ENCODE results near the gene SLC37A1. TPM values are rescaled to one million over a fixed set of nuclear protein-coding genes. Genes with fewer than 3 reads are reported as not detected.

SLC37A1 gene
- total and polyA plus RNA-seq, 9 of the 15 experiments (the other 6 are each of a cell fraction or from before 2014, with no cell fraction given), result 0.06 to 3.4 (median 0.40) TPM

GRCh38 chr21:42607525-42608102, 94.0 kb downstream of the SLC37A1 start:
- no peak overlapping the region for H3K9ac ChIP-seq (ENCODE audit: insufficient read depth in 1 of 2, low read depth in 2 of 2, low read length in 2 of 2)
- ATAC-seq, result no peak
- DNase-seq (ENCODE audit: extremely low read depth in 1 of 4, low spot score in 3 of 4), result no peak
- ChIA-PET CTCF (ENCODE audit: low intra/inter-chr PET ratio) (no interaction called here), POLR2A (interaction anchor here (0.6 kb wide), 2 partner anchors 10 to 43 kb away, joined by 3 read pairs; no protein-coding TSS in a partner anchor)
- intact Hi-C loops (cut with micrococcal nuclease), result no loop called here
- BruUV-seq (replicated peaks), result no TSS peak
- H3K4me1 ChIP-seq (replicated peaks in 1 of 2; ENCODE audit: control insufficient read depth in 2 of 2, insufficient read depth in 2 of 2, low read length in 2 of 2), result no peaks in the 10 kb centered on the region
- H3K27me3 ChIP-seq (ENCODE audit: control insufficient read depth in 2 of 2, insufficient read depth in 2 of 2, low read length in 2 of 2), result peaks cover 15 to 16% of the 10 kb centered on the region in 2 experiments; a peak in 4 of 5 replicates
- no peaks in the 10 kb centered on the region for H3K79me2 ChIP-seq (ENCODE audit: control insufficient read depth, insufficient read depth, low read length)
- H3K9me1 ChIP-seq (ENCODE audit: control insufficient read depth, insufficient read depth, low read length), result no peaks in the 10 kb centered on the region
- no peak overlapping the region for H2AFZ ChIP-seq (ENCODE audit: low read depth, low read length)
- 0% methylated on average over 5 of the region's 5 CpGs for WGBS (ENCODE audit: insufficient coverage, low coverage, missing lambda C conversion rate)
- H3K9me3 ChIP-seq (replicated peaks; ENCODE audit: control insufficient read depth, insufficient read depth, low read depth, low read length), result peaks cover 4% of the 10 kb centered on the region; the same call in 1 of the 2 replicates
- no peak overlapping the region for H3K27ac ChIP-seq (ENCODE audit: extremely low read depth, low read depth, low read length)
- H3K4me2 ChIP-seq (ENCODE audit: insufficient read depth, low read length), result no peak overlapping the region
- FAIRE-seq, result no peak
- H3K36me3 ChIP-seq (ENCODE audit: control insufficient read depth, insufficient read depth, low read length), result no peaks in the 10 kb centered on the region
- in situ Hi-C loops (cut with MboI), result no loop called here
- no peak overlapping the region for H3K4me3 ChIP-seq
- H4K20me1 ChIP-seq (replicated peaks; ENCODE audit: control insufficient read depth, insufficient read depth, low read length), result no peaks in the 10 kb centered on the region
- no peak for TF ChIP-seq RBFOX2 (IDR thresholded peaks at IDR 0.05; ENCODE audit: low read depth, low read length)
- TF ChIP-seq ZFP36 (IDR thresholded peaks at IDR 0.05; ENCODE audit: low read depth, low read length, partially characterized antibody), result no peak
- TF ChIP-seq PRDM10 (IDR thresholded peaks at IDR 0.05; ENCODE audit: partially characterized antibody), result no peak
- TF ChIP-seq MYC (IDR thresholded peaks at IDR 0.05; ENCODE audit: low read depth, low read length), result no peak
- TF ChIP-seq MYC (CRISPR knock-in tag; IDR thresholded peaks at IDR 0.05; ENCODE audit: borderline replicate concordance, low read depth), result no peak
- no peak for TF ChIP-seq CHCHD3 (CRISPR knock-in tag; IDR thresholded peaks at IDR 0.05)
- TF ChIP-seq LARP7 (IDR thresholded peaks at IDR 0.05), result no peak
- TF ChIP-seq ZNF77 (CRISPR knock-in tag; IDR thresholded peaks at IDR 0.05), result no peak
- TF ChIP-seq ETV1 (tag; conservative IDR thresholded peaks at IDR 0.05; ENCODE audit: low read depth), result no peak
- TF ChIP-seq DMBX1 (CRISPR knock-in tag; IDR thresholded peaks at IDR 0.05; ENCODE audit: borderline replicate concordance), result no peak
- TF ChIP-seq NRF1 (conservative IDR thresholded peaks at IDR 0.05 in 1 of 2, IDR thresholded peaks at IDR 0.05 in 1 of 2), result no peak
- TF ChIP-seq XRCC4 (IDR thresholded peaks at IDR 0.05; ENCODE audit: extremely low read depth, insufficient read depth, insufficient read length), result no peak
- TF ChIP-seq MAZ (CRISPR knock-in tag; conservative IDR thresholded peaks at IDR 0.05 in 1 of 2, IDR thresholded peaks at IDR 0.05 in 1 of 2), result no peak
- TF ChIP-seq RCOR1 (IDR thresholded peaks at IDR 0.05; ENCODE audit: borderline replicate concordance in 1 of 2, low read depth in 2 of 2, low read length in 2 of 2), result no peak
- no peak for TF ChIP-seq ZMIZ1 (IDR thresholded peaks at IDR 0.05; ENCODE audit: low read depth in 2 of 2, low read length in 2 of 2)
- TF ChIP-seq KLF1 (tag; IDR thresholded peaks at IDR 0.05), result no peak

All from K562 (cell line).